ENCODE results near the gene ASPM. TPM values are rescaled to one million over a fixed set of nuclear protein-coding genes. Genes with fewer than 3 reads are reported as not detected.

The ASPM gene
- total RNA-seq, 1 experiment from 2014 or later: 29.9 TPM

DNA sequence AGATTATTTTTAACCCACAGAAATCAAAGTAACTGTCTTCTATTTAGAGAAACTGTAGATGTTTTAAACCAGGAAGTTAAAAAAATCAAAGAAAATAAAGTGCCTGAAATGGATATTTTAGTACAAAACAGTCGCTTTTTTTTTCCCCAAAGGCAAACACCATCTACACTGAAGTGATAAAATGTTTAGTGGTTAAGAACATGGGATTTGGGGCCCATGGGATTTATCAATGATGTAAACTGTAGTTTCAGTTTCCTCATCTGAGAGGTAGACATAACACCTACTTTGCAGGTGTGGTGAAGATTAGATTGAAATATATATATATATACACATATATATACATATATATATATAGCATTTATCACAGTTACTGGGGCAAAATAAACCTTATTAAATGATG, 22.1 kb downstream of the ASPM start:
- DNase-seq (ENCODE audit: low read depth, low spot score): no peak
- H3K27me3 ChIP-seq (ENCODE audit: insufficient read depth, low read length): no peaks in the 10 kb centered on the region
- ATAC-seq: no peak
- no peaks in the 10 kb centered on the region for H4K20me1 ChIP-seq (ENCODE audit: insufficient read depth)
- no peaks in the 10 kb centered on the region for H3K4me1 ChIP-seq (ENCODE audit: control insufficient read depth in 1 of 2, insufficient read depth in 2 of 2, low read length in 2 of 2)
- H3K4me2 ChIP-seq (ENCODE audit: low read length): no peak overlapping the region
- no peak overlapping the region for H3K4me3 ChIP-seq (replicated peaks in 1 of 2; ENCODE audit: low read depth in 1 of 2, low read length in 2 of 2)
- no peak overlapping the region for H3K9ac ChIP-seq (ENCODE audit: low read length)
- no peak overlapping the region for H3K27ac ChIP-seq (ENCODE audit: low read depth, low read length)
- ChIA-PET CTCF (no interaction called here), RAD21 (ENCODE audit: low non-redundant PET in 1 of 2, low total read pairs in 2 of 2, uncharacterized antibody in 2 of 2, unreplicated experiment in 2 of 2) (no interaction called here), POLR2A (no interaction called here)
- no peaks in the 10 kb centered on the region for H3K9me2 ChIP-seq (ENCODE audit: insufficient read depth)
- H2AFZ ChIP-seq (ENCODE audit: low read depth, low read length, poor library complexity, severe bottlenecking): no peak overlapping the region
- peaks cover 33% of the 10 kb centered on the region in 2 experiments; a peak in 3 of 4 replicates for H3K36me3 ChIP-seq (ENCODE audit: control insufficient read depth in 1 of 2, insufficient read depth in 2 of 2, low read length in 2 of 2)
- no TSS peak for BruUV-seq (replicated peaks)
- intact Hi-C loops (cut with micrococcal nuclease): no loop called here
- H3K9me3 ChIP-seq (ENCODE audit: control insufficient read depth in 1 of 2, insufficient read depth in 1 of 2, low read depth in 1 of 2, low read length in 2 of 2): no peaks in the 10 kb centered on the region
- H3K79me2 ChIP-seq (ENCODE audit: insufficient read depth, low read length): peaks cover 14% of the 10 kb centered on the region
- TF ChIP-seq EZH2phosphoT487 (IDR thresholded peaks at IDR 0.05; ENCODE audit: borderline replicate concordance) (no peak), EGR1 (IDR thresholded peaks at IDR 0.05; ENCODE audit: low read depth) (no peak), SP1 (IDR thresholded peaks at IDR 0.05; ENCODE audit: low read depth) (no peak), FOSL1 (IDR thresholded peaks at IDR 0.05; ENCODE audit: low read depth) (no peak), POLR2AphosphoS5 (IDR thresholded peaks at IDR 0.05; ENCODE audit: low read depth, low read length) (no peak), POLR2A (IDR thresholded peaks at IDR 0.05; ENCODE audit: borderline replicate concordance, extremely low read depth, insufficient read depth, insufficient read length) (no peak), SIN3A (IDR thresholded peaks at IDR 0.05; ENCODE audit: low read depth) (no peak), ZNF274 (IDR thresholded peaks at IDR 0.05; ENCODE audit: low read depth, low read length) (no peak), ELF1 (IDR thresholded peaks at IDR 0.05; ENCODE audit: borderline replicate concordance, low read depth) (no peak), JUND (IDR thresholded peaks at IDR 0.05) (no peak), SRF (IDR thresholded peaks at IDR 0.05; ENCODE audit: low read depth) (no peak), ZFX (IDR thresholded peaks at IDR 0.05) (no peak)
- TF ChIP-seq, protein P1, sequence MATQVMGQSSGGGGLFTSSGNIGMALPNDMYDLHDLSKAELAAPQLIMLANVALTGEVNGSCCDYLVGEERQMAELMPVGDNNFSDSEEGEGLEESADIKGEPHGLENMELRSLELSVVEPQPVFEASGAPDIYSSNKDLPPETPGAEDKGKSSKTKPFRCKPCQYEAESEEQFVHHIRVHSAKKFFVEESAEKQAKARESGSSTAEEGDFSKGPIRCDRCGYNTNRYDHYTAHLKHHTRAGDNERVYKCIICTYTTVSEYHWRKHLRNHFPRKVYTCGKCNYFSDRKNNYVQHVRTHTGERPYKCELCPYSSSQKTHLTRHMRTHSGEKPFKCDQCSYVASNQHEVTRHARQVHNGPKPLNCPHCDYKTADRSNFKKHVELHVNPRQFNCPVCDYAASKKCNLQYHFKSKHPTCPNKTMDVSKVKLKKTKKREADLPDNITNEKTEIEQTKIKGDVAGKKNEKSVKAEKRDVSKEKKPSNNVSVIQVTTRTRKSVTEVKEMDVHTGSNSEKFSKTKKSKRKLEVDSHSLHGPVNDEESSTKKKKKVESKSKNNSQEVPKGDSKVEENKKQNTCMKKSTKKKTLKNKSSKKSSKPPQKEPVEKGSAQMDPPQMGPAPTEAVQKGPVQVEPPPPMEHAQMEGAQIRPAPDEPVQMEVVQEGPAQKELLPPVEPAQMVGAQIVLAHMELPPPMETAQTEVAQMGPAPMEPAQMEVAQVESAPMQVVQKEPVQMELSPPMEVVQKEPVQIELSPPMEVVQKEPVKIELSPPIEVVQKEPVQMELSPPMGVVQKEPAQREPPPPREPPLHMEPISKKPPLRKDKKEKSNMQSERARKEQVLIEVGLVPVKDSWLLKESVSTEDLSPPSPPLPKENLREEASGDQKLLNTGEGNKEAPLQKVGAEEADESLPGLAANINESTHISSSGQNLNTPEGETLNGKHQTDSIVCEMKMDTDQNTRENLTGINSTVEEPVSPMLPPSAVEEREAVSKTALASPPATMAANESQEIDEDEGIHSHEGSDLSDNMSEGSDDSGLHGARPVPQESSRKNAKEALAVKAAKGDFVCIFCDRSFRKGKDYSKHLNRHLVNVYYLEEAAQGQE (IDR thresholded peaks at IDR 0.05; ENCODE audit: low read depth): no peak
- TF ChIP-seq, protein P2, sequence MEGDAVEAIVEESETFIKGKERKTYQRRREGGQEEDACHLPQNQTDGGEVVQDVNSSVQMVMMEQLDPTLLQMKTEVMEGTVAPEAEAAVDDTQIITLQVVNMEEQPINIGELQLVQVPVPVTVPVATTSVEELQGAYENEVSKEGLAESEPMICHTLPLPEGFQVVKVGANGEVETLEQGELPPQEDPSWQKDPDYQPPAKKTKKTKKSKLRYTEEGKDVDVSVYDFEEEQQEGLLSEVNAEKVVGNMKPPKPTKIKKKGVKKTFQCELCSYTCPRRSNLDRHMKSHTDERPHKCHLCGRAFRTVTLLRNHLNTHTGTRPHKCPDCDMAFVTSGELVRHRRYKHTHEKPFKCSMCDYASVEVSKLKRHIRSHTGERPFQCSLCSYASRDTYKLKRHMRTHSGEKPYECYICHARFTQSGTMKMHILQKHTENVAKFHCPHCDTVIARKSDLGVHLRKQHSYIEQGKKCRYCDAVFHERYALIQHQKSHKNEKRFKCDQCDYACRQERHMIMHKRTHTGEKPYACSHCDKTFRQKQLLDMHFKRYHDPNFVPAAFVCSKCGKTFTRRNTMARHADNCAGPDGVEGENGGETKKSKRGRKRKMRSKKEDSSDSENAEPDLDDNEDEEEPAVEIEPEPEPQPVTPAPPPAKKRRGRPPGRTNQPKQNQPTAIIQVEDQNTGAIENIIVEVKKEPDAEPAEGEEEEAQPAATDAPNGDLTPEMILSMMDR (IDR thresholded peaks at IDR 0.05 in 2 of 3, conservative IDR thresholded peaks at IDR 0.05 in 1 of 3; ENCODE audit: borderline replicate concordance in 1 of 3, insufficient read depth in 1 of 3, low read depth in 2 of 3, low read length in 2 of 3): no peak
- TF ChIP-seq, protein P3, sequence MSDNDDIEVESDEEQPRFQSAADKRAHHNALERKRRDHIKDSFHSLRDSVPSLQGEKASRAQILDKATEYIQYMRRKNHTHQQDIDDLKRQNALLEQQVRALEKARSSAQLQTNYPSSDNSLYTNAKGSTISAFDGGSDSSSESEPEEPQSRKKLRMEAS (IDR thresholded peaks at IDR 0.05): no peak
- TF ChIP-seq, protein P4, sequence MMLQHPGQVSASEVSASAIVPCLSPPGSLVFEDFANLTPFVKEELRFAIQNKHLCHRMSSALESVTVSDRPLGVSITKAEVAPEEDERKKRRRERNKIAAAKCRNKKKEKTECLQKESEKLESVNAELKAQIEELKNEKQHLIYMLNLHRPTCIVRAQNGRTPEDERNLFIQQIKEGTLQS (IDR thresholded peaks at IDR 0.05): no peak
- TF ChIP-seq, protein P5, sequence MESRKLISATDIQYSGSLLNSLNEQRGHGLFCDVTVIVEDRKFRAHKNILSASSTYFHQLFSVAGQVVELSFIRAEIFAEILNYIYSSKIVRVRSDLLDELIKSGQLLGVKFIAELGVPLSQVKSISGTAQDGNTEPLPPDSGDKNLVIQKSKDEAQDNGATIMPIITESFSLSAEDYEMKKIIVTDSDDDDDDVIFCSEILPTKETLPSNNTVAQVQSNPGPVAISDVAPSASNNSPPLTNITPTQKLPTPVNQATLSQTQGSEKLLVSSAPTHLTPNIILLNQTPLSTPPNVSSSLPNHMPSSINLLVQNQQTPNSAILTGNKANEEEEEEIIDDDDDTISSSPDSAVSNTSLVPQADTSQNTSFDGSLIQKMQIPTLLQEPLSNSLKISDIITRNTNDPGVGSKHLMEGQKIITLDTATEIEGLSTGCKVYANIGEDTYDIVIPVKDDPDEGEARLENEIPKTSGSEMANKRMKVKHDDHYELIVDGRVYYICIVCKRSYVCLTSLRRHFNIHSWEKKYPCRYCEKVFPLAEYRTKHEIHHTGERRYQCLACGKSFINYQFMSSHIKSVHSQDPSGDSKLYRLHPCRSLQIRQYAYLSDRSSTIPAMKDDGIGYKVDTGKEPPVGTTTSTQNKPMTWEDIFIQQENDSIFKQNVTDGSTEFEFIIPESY (IDR thresholded peaks at IDR 0.05; ENCODE audit: extremely low read depth, insufficient replicate concordance, low read length): no peak

Measured in HCT116 (cell line).